Smooth muscle cell (in vitro differentiated cells): ENCODE data around the gene KCNH8. TPM values are rescaled to one million over a fixed set of nuclear protein-coding genes. Genes with fewer than 3 reads are reported as not detected.

Experiments
- DNase-seq: peaks from one replicate; lab custom pipeline; 2025; ENCODE audit not compliant: unreplicated experiment; lab: John Stamatoyannopoulos, UW
- H2AFZ ChIP-seq: fragments of 200-600 bp; sonication (generic); 2 replicates; pipeline ENCODE4 v1.6.0; 2016; ENCODE audit warnings: antibody characterized with exemption, low read depth, mild to moderate bottlenecking
- H3F3A ChIP-seq: fragments of 200-600 bp; sonication (generic); 2 replicates; pipeline ENCODE4 v1.6.0; 2017; ENCODE audit warnings: antibody characterized with exemption, low read depth
- H3K27ac ChIP-seq: fragments of 200-600 bp; sonication (generic); 2 replicates; pipeline ENCODE4 v1.5.1; 2016; ENCODE audit warnings: low read depth, mild to moderate bottlenecking
- H3K27me3 ChIP-seq: fragments of 200-600 bp; sonication (generic); 2 replicates; pipeline ENCODE4 v1.6.1; 2016; ENCODE audit warnings: low read depth, mild to moderate bottlenecking
- H3K36me3 ChIP-seq: fragments of 200-600 bp; sonication (generic); 2 replicates; pipeline ENCODE4 v1.5.1; 2016; ENCODE audit warnings: low read depth
- H3K4me1 ChIP-seq: fragments of 200-600 bp; sonication (generic); 2 replicates; pipeline ENCODE4 v1.5.1; 2016; ENCODE audit warnings: low read depth
- H3K4me2 ChIP-seq: fragments of 200-600 bp; sonication (generic); 2 replicates; pipeline ENCODE4 v1.6.0; 2016; ENCODE audit warnings: mild to moderate bottlenecking
- H3K4me3 ChIP-seq: fragments of 200-600 bp; sonication (generic); 2 replicates; pipeline ENCODE4 v1.5.1; 2016; ENCODE audit warnings: mild to moderate bottlenecking
- H3K79me2 ChIP-seq: fragments of 200-600 bp; sonication (generic); 2 replicates; pipeline ENCODE4 v1.6.0; 2016; ENCODE audit warnings: low read depth, mild to moderate bottlenecking
- H3K9ac ChIP-seq: fragments of 200-600 bp; sonication (generic); 2 replicates; pipeline ENCODE4 v1.6.0; 2016; ENCODE audit warnings: low read depth
- H3K9me3 ChIP-seq: fragments of 200-600 bp; sonication (generic); replicated peaks from 2 replicates; pipeline ENCODE4 v1.5.1; 2016; ENCODE audit warnings: low read depth
- H4K20me1 ChIP-seq: fragments of 200-600 bp; sonication (generic); 2 replicates; pipeline ENCODE4 v1.6.0; 2016; ENCODE audit warnings: low read depth
- WGBS: methylation state at CpG from one replicate; pipeline ENCODE4 v1.1.7; 2016; ENCODE audit warnings: low lambda C conversion rate; 5-methylcytosine and 5-hydroxymethylcytosine counted together
- polyA plus RNA-seq: library from polyadenylated mRNA; unstranded; fragments of >200 nt; fragmentation: Nextera tagmentation; extraction: Ambion mirVana; gene quantifications from 2 replicates; pipeline ENCODE4 v1.2.1, GENCODE V29; 2016
- total RNA-seq: library from RNA; depleted of rRNA; stranded (reverse); fragments of >200 nt; gene quantifications from 2 replicates; pipeline ENCODE4 v1.2.3, GENCODE V29; 2014
- TF ChIP-seq, protein P1 (sequence below): fragments of 200-600 bp; sonication (generic); IDR thresholded peaks from 2 replicates; pipeline ENCODE4 v1.5.1; 2017; ENCODE audit warnings: borderline replicate concordance, mild to moderate bottlenecking, antibody characterized with exemption; ENCODE audit not compliant: insufficient read depth, poor library complexity, severe bottlenecking

Gene KCNH8
- total and polyA plus RNA-seq, 2 experiments from 2014 or later = 0.05 to 2.9 TPM

DNA sequence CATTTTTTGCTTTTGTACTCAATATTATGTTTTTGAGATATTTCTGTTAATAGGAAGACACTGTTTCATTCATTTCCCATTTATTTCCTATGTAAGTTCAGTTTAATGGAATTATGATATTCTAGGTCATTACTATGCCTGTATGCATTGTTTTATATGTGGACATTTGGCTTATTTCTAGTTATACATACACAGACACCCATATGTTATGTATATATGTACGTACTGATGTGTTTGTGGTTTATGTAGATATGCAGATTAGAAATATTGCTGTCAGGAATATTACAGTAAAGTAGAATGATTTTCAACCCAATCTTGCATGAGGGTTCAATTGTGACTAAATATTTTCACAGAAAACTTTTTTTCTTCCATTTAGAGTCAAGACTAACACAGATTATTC, 190.5 kb downstream of the KCNH8 start:
- Histone ChIP-seq H3K79me2 (no peaks in the 10 kb centered on the region), H3K4me3 (no peak overlapping the region), H3K9me3 (no peaks in the 10 kb centered on the region), H3K4me1 (no peaks in the 10 kb centered on the region), H3K4me2 (no peak overlapping the region), H3K27ac (no peak overlapping the region), H2AFZ (no peak overlapping the region), H3F3A (no peaks in the 10 kb centered on the region), H3K27me3 (no peaks in the 10 kb centered on the region), H3K9ac (no peak overlapping the region), H4K20me1 (no peaks in the 10 kb centered on the region), H3K36me3 (no peaks in the 10 kb centered on the region)
- no peak for DNase-seq
- WGBS = 94% methylated on average over 1 of the region's 1 CpG
- TF ChIP-seq, protein P1, sequence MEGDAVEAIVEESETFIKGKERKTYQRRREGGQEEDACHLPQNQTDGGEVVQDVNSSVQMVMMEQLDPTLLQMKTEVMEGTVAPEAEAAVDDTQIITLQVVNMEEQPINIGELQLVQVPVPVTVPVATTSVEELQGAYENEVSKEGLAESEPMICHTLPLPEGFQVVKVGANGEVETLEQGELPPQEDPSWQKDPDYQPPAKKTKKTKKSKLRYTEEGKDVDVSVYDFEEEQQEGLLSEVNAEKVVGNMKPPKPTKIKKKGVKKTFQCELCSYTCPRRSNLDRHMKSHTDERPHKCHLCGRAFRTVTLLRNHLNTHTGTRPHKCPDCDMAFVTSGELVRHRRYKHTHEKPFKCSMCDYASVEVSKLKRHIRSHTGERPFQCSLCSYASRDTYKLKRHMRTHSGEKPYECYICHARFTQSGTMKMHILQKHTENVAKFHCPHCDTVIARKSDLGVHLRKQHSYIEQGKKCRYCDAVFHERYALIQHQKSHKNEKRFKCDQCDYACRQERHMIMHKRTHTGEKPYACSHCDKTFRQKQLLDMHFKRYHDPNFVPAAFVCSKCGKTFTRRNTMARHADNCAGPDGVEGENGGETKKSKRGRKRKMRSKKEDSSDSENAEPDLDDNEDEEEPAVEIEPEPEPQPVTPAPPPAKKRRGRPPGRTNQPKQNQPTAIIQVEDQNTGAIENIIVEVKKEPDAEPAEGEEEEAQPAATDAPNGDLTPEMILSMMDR = no peak

DNA sequence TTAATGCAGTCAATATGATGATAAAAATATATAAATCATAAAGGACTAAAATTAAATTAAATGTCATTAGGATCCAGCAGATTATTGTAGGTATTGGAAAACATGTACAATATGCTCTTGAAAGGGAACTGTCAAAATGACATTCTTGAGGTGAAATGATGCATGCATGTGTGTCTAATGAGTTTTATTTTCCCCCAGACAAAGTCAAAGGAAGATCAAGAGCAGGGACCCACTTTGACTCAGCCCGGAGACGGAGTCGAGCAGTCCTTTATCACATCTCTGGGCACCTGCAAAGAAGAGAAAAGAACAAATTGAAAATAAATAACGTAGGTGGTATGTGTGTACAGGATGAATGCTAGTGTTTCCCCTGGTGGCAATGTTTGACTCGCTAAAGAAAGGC, 194.1 kb downstream of the KCNH8 start:
- Histone ChIP-seq H3K9me3 (no peaks in the 10 kb centered on the region), H4K20me1 (no peaks in the 10 kb centered on the region), H3K79me2 (no peaks in the 10 kb centered on the region), H3K4me1 (no peaks in the 10 kb centered on the region), H3K27me3 (no peaks in the 10 kb centered on the region), H2AFZ (no peak overlapping the region), H3F3A (no peaks in the 10 kb centered on the region), H3K4me2 (no peak overlapping the region), H3K36me3 (no peaks in the 10 kb centered on the region), H3K4me3 (no peak overlapping the region), H3K27ac (no peak overlapping the region), H3K9ac (no peak overlapping the region)
- DNase-seq = no peak
- TF ChIP-seq, protein P1 = no peak
- WGBS = 85% methylated on average over 5 of the region's 5 CpGs

DNA sequence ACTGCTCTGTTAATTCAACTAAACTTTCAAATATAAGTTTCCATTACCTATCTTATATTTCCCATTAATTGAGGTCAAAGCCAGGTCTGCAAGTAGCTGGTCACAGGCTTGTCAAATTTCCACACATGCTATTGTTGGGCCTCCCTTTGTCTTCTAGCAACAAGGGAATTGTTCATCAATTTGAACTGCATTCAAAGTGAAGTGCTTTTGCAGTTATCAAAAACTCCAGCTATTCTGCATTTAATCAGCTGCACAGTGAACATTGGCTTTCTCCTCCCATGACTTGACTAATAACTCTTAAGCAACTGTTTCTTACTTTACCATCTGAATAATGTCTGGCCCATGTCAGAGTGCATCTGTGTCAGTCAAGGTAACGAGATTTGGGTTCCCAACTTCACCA, 198.4 kb downstream of the KCNH8 start:
- 83% methylated on average over 1 of the region's 1 CpG for WGBS

GRCh38 chr3:19347671-19348070, 199.4 kb downstream of the KCNH8 start:
- no peaks in the 10 kb centered on the region for H4K20me1 ChIP-seq
- DNase-seq = no peak
- H3K4me1 ChIP-seq = no peaks in the 10 kb centered on the region
- no peak overlapping the region for H3K9ac ChIP-seq
- no peaks in the 10 kb centered on the region for H3K9me3 ChIP-seq
- no peak overlapping the region for H3K4me3 ChIP-seq
- no peak overlapping the region for H3K27ac ChIP-seq
- no peak overlapping the region for H3K4me2 ChIP-seq
- WGBS = 73% methylated on average over 7 of the region's 7 CpGs
- H3K36me3 ChIP-seq = no peaks in the 10 kb centered on the region
- no peaks in the 10 kb centered on the region for H3F3A ChIP-seq
- no peaks in the 10 kb centered on the region for H3K27me3 ChIP-seq
- no peaks in the 10 kb centered on the region for H3K79me2 ChIP-seq
- H2AFZ ChIP-seq = no peak overlapping the region
- TF ChIP-seq, protein P1 = no peak

More for the DNA sequence above, 198.4 kb downstream of the KCNH8 start:
- H3K9ac ChIP-seq = no peak overlapping the region
- no peaks in the 10 kb centered on the region for H3K36me3 ChIP-seq
- no peaks in the 10 kb centered on the region for H3K9me3 ChIP-seq
- no peak overlapping the region for H3K27ac ChIP-seq
- no peak overlapping the region for H3K4me3 ChIP-seq
- H3F3A ChIP-seq = no peaks in the 10 kb centered on the region
- TF ChIP-seq, protein P1 = no peak
- no peak overlapping the region for H2AFZ ChIP-seq
- no peaks in the 10 kb centered on the region for H3K4me1 ChIP-seq
- no peak for DNase-seq
- no peak overlapping the region for H3K4me2 ChIP-seq
- no peaks in the 10 kb centered on the region for H3K27me3 ChIP-seq
- no peaks in the 10 kb centered on the region for H4K20me1 ChIP-seq
- H3K79me2 ChIP-seq = no peaks in the 10 kb centered on the region
